Esophagus squamous epithelium (tissue), 5 donors: Measurements from ENCODE around the gene NECTIN1. TPM values are rescaled to one million over a fixed set of nuclear protein-coding genes. Genes with fewer than 3 reads are reported as not detected.

ENCODE experiments used
- DNase-seq: peaks from one replicate; lab custom pipeline; 2025; lab: John Stamatoyannopoulos, UW
- H3K27ac ChIP-seq, 4 donors: fragments of 200-600 bp; sonication (generic); one replicate each; pipeline ENCODE4 v1.5.1; 2016 to 2019; ENCODE audit warnings: mild to moderate bottlenecking in 1 of 4
- H3K27me3 ChIP-seq, 4 donors: fragments of 200-600 bp; sonication (generic); 1 replicate in 3 of 4; 2 replicates in 1 of 4; pipeline versions ENCODE4 v1.5.1 to v1.6.0; 2017 to 2021; ENCODE audit warnings: antibody characterized with exemption in 1 of 4
- H3K36me3 ChIP-seq, 3 donors: fragments of 200-600 bp; sonication (generic); one replicate each; pipeline ENCODE4 v1.5.1; 2016 to 2019
- H3K4me1 ChIP-seq, 3 donors: fragments of 200-600 bp; sonication (generic); one replicate each; pipeline ENCODE4 v1.5.1; 2017 to 2019
- H3K4me3 ChIP-seq, 4 donors: fragments of 200-600 bp; sonication (generic); 1 replicate in 3 of 4; 2 replicates in 1 of 4; pipeline ENCODE4 v1.5.1; 2016 to 2019; ENCODE audit warnings: mild to moderate bottlenecking in 2 of 4, moderate library complexity in 1 of 4
- H3K9me3 ChIP-seq, 3 donors: fragments of 200-600 bp; sonication (generic); one replicate each; pipeline ENCODE4 v1.5.1; 2016 to 2019
- CTCF ChIP-seq, 6 experiments: fragments of 450-650 bp in 4 of 6; fragments of 200-600 bp in 2 of 6; sonication (generic) in 2 of 6; IDR thresholded peaks; one replicate each; pipeline ENCODE4 v1.5.1; 2016 to 2019; ENCODE audit warnings: antibody characterized with exemption in 6 of 6, mild to moderate bottlenecking in 4 of 6, moderate library complexity in 4 of 6
- POLR2A ChIP-seq, 4 donors: fragments of 450-650 bp; IDR thresholded peaks; one replicate each; pipeline ENCODE4 v1.6.1; 2017; ENCODE audit warnings: antibody characterized with exemption in 4 of 4, mild to moderate bottlenecking in 4 of 4, moderate library complexity in 3 of 4
- WGBS, 2 donors: methylation state at CpG; one replicate each; pipeline ENCODE4 v1.1.5; 2018; 5-methylcytosine and 5-hydroxymethylcytosine counted together
- intact Hi-C: fragments of 100-400 bp; cut with DNase I; formaldehyde crosslinking; loops from one replicate; pipeline ENCODE4 v1.15.0; 2022
- total RNA-seq, 4 donors: library from RNA; depleted of rRNA; stranded (reverse); fragments of >200 nt; gene quantifications; one replicate each; pipeline ENCODE4 v1.1.0, GENCODE V29; 2016
- donor health status: DM: yes; HTN: yes; CAD: no.

The NECTIN1 gene
- total RNA-seq, 4 donors from 2014 or later = 72.5 to 163 (median 117) TPM

DNA sequence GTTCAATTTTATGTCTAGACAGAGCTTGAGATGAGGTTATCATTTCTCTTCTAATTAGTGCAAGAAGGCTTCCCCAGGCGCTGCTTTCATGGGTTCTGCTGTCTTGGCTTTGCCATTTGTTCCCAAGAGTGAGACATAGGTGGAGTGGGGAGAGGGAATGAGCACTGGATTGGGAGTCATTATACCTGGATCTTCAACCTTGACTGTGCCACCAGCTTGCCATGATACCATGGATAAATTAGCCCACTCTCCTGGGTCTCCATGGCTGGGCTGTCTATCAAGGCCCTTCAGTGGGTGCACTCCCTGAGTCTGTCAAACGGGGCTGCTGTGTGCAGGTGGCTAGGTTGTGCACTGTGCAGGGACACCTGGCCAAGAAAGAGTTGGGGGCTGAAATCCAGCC, 15.6 kb upstream of the NECTIN1 start:
- intact Hi-C loops = loop anchor here (10.0 kb wide), 1 partner anchor 360 kb away; no protein-coding TSS in a partner anchor
- TF ChIP-seq POLR2A (IDR thresholded peaks at IDR 0.05) (no peak), CTCF (IDR thresholded peaks at IDR 0.05) (no peak)
- Histone ChIP-seq H3K4me1 (peaks cover 5 to 23% (median 11%) of the 10 kb centered on the region in 3 donors), H3K27ac (no peak overlapping the region), H3K4me3 (no peak overlapping the region), H3K36me3 (no peaks in the 10 kb centered on the region), H3K27me3 (peaks cover 0 to 53% (median 0%) of the 10 kb centered on the region in 4 donors), H3K9me3 (no peaks in the 10 kb centered on the region)
- 86 to 90% methylated on average over 1 to 2 of the region's 2 CpGs for WGBS, 2 donors
- DNase-seq = no peak

DNA sequence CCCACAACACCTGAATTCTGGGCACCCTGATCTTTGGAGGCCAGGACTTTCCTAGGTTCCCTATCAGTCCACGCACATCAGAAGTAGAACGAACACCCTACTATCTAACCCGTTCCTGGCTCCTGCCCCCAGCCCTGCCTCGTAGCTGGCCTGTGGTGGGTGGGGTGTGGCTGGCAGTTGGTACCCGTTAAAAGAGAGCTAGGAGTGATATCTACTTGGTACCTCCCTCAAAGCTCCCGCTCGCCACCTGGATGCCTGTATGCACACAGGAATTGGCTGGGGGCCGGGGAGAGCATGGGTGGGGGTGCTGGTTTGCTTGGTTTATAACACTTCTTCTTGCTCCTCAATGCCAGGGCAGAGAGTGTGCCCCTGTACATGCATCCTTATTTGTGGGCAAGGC, 14.0 kb upstream of the NECTIN1 start:
- 71 to 80% methylated on average over 6 to 7 of the region's 8 CpGs for WGBS, 2 donors
- intact Hi-C loops = loop anchor here (10.0 kb wide), 1 partner anchor 362 kb away; no protein-coding TSS in a partner anchor
- H3K4me1 ChIP-seq = peaks cover 5 to 23% (median 11%) of the 10 kb centered on the region in 3 donors
- no peaks in the 10 kb centered on the region for H3K9me3 ChIP-seq
- TF ChIP-seq CTCF (IDR thresholded peaks at IDR 0.05) = no peak
- peaks cover 0 to 46% (median 0%) of the 10 kb centered on the region in 4 donors for H3K27me3 ChIP-seq
- no peaks in the 10 kb centered on the region for H3K36me3 ChIP-seq
- peak overlapping the region in 1 of 4 donors; percentile 22 for H3K27ac ChIP-seq
- no peak overlapping the region for H3K4me3 ChIP-seq
- DNase-seq = no peak

- H3K27ac ChIP-seq = peak overlapping the region in 1 of 4 donors; percentile 22
- peaks cover 0 to 45% (median 0%) of the 10 kb centered on the region in 4 donors for H3K27me3 ChIP-seq
- no peak for DNase-seq
- H3K4me3 ChIP-seq = peak overlapping the region in 2 of 4 donors; percentile 33 to 52
- 48 to 60% methylated on average over 16 to 18 of the region's 38 CpGs for WGBS, 2 donors
- peaks cover 5 to 23% (median 11%) of the 10 kb centered on the region in 3 donors for H3K4me1 ChIP-seq
- no peaks in the 10 kb centered on the region for H3K36me3 ChIP-seq
- intact Hi-C loops = loop anchor here (10.0 kb wide), 1 partner anchor 362 kb away; no protein-coding TSS in a partner anchor
- TF ChIP-seq POLR2A (IDR thresholded peaks at IDR 0.05) (no peak), CTCF (IDR thresholded peaks at IDR 0.05) (no peak)
- H3K9me3 ChIP-seq = no peaks in the 10 kb centered on the region
Observed at GRCh38 chr11:119742263-119742861, 13.4 kb upstream of the NECTIN1 start.

- Histone ChIP-seq H3K36me3 (no peaks in the 10 kb centered on the region), H3K27me3 (peaks cover 0 to 45% (median 0%) of the 10 kb centered on the region in 4 donors), H3K4me3 (peak overlapping the region in 2 of 4 donors; percentile 33 to 54), H3K27ac (peak overlapping the region in 1 of 4 donors; percentile 0), H3K9me3 (no peaks in the 10 kb centered on the region), H3K4me1 (peaks cover 5 to 23% (median 11%) of the 10 kb centered on the region in 3 donors)
- intact Hi-C loops = loop anchor here (10.0 kb wide), 1 partner anchor 363 kb away; no protein-coding TSS in a partner anchor
- WGBS, 2 donors = 11 to 30% methylated on average over 18 to 35 of the region's 54 CpGs
- TF ChIP-seq POLR2A (IDR thresholded peaks at IDR 0.05) (no peak), CTCF (IDR thresholded peaks at IDR 0.05) (peak; percentile 46 to 88 (median 76))
- no peak for DNase-seq
Observed at GRCh38 chr11:119741369-119742262, 12.6 kb upstream of the NECTIN1 start.
